VCaP (cell line): ENCODE data around the gene INIP.

ENCODE experiments used
- H3K27ac ChIP-seq: fragments of 450-650 bp; 2 replicates; pipeline ENCODE4 v1.5.1; 2017
- CTCF ChIP-seq: fragments of 450-650 bp; conservative IDR thresholded peaks from 2 replicates; pipeline ENCODE4 v1.5.1; 2017; ENCODE audit warnings: mild to moderate bottlenecking, moderate library complexity

INIP gene

GRCh38 chr9:112642126-112642525 is 75.8 kb downstream of the INIP start:
- H3K27ac ChIP-seq: no peak overlapping the region
- TF ChIP-seq CTCF: no peak

- no peak for TF ChIP-seq CTCF
- H3K27ac ChIP-seq: no peak overlapping the region
These were observed 77.6 kb downstream of the INIP start for GRCh38 chr9:112640311-112640710.
